Measurements from ENCODE around the gene RAB11FIP4. TPM values are rescaled to one million over a fixed set of nuclear protein-coding genes. Genes with fewer than 3 reads are reported as not detected.
"Not testable (repeated sequence)": the region's sequence is repeated elsewhere in the genome, so short reads cannot be mapped to it uniquely, and the experiment has no call there.

RAB11FIP4 gene
- polyA plus RNA-seq, 4 donors, result 11.6 to 33.8 (median 18.7) TPM

GRCh38 chr17:31439716-31440115 lies 48.2 kb downstream of the RAB11FIP4 start:
- DNase-seq, result no peak
- Histone ChIP-seq H3K27ac (ENCODE audit: low read depth in 1 of 3, low read length in 2 of 3) (no peak overlapping the region), H3K36me3 (ENCODE audit: control insufficient read depth in 3 of 3, insufficient read depth in 2 of 3, low read depth in 1 of 3, low read length in 3 of 3) (peaks cover 0 to 2% (median 0%) of the 10 kb centered on the region in 3 donors), H3K27me3 (ENCODE audit: control insufficient read depth in 3 of 3, insufficient read depth in 3 of 3, low read length in 3 of 3) (no peaks in the 10 kb centered on the region), H3K4me1 (ENCODE audit: control insufficient read depth in 3 of 3, insufficient read depth in 2 of 3, low read depth in 1 of 3, low read length in 2 of 3) (no peaks in the 10 kb centered on the region), H3K4me3 (ENCODE audit: low read depth in 1 of 3, low read length in 3 of 3) (no peak overlapping the region), H3K9me3 (ENCODE audit: control insufficient read depth in 2 of 2, insufficient read depth in 1 of 2, low read depth in 1 of 2, low read length in 1 of 2) (peaks cover 0 to under 1% of the 10 kb centered on the region in 2 donors)
- no peak for FAIRE-seq
- 51 to 71% (median 54%) methylated on average over 4 of the region's 4 CpGs for WGBS, 3 donors

GRCh38 chr17:31442276-31442675 lies 50.8 kb downstream of the RAB11FIP4 start:
- FAIRE-seq, result no peak
- WGBS, 3 donors, result 55 to 64% (median 60%) methylated on average over 5 of the region's 5 CpGs
- Histone ChIP-seq H3K27me3 (ENCODE audit: control insufficient read depth in 3 of 3, insufficient read depth in 3 of 3, low read length in 3 of 3) (no peaks in the 10 kb centered on the region), H3K27ac (ENCODE audit: low read depth in 1 of 3, low read length in 2 of 3) (no peak overlapping the region), H3K36me3 (ENCODE audit: control insufficient read depth in 3 of 3, insufficient read depth in 2 of 3, low read depth in 1 of 3, low read length in 3 of 3) (no peaks in the 10 kb centered on the region), H3K9me3 (ENCODE audit: control insufficient read depth in 2 of 2, insufficient read depth in 1 of 2, low read depth in 1 of 2, low read length in 1 of 2) (no peaks in the 10 kb centered on the region), H3K4me1 (ENCODE audit: control insufficient read depth in 3 of 3, insufficient read depth in 2 of 3, low read depth in 1 of 3, low read length in 2 of 3) (no peaks in the 10 kb centered on the region), H3K4me3 (ENCODE audit: low read depth in 1 of 3, low read length in 3 of 3) (no peak overlapping the region)
- no peak for DNase-seq

DNA sequence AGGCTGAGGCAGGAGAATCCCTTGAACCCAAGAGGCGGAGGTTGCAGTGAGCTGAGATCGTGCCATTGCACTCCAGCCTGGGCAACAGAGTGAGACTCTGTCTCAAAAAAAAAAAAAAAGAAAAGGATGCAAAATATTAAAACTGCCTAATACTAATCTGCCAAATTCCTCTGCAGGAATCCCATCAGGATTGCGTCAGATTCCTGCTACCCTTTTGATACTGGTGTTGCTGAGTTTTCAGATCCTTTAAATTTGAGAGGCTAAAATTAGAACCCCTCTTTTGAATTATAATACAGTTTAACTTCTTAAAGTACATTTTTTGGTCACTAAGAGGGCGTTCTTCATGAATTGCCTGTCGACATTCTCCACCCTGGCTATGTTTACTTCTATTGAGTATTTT lies 51.4 kb downstream of the RAB11FIP4 start:
- not testable (repeated sequence) for H3K9me3 ChIP-seq (ENCODE audit: control insufficient read depth in 2 of 2, insufficient read depth in 1 of 2, low read depth in 1 of 2, low read length in 1 of 2); H3K27ac ChIP-seq (ENCODE audit: low read depth in 1 of 3, low read length in 2 of 3); FAIRE-seq; H3K4me1 ChIP-seq (ENCODE audit: control insufficient read depth in 3 of 3, insufficient read depth in 2 of 3, low read depth in 1 of 3, low read length in 2 of 3); DNase-seq; H3K27me3 ChIP-seq (ENCODE audit: control insufficient read depth in 3 of 3, insufficient read depth in 3 of 3, low read length in 3 of 3); H3K4me3 ChIP-seq (ENCODE audit: low read depth in 1 of 3, low read length in 3 of 3); H3K36me3 ChIP-seq (ENCODE audit: control insufficient read depth in 3 of 3, insufficient read depth in 2 of 3, low read depth in 1 of 3, low read length in 3 of 3)
- WGBS, 3 donors, result 76 to 92% (median 90%) methylated on average over 5 of the region's 5 CpGs

GRCh38 chr17:31443386-31443785 lies 51.9 kb downstream of the RAB11FIP4 start:
- no peak overlapping the region for H3K4me3 ChIP-seq (ENCODE audit: low read depth in 1 of 3, low read length in 3 of 3)
- WGBS, 3 donors, result 81 to 85% (median 81%) methylated on average over 7 of the region's 7 CpGs
- H3K27me3 ChIP-seq (ENCODE audit: control insufficient read depth in 3 of 3, insufficient read depth in 3 of 3, low read length in 3 of 3), result no peaks in the 10 kb centered on the region
- DNase-seq, result no peak
- H3K27ac ChIP-seq (ENCODE audit: low read depth in 1 of 3, low read length in 2 of 3), result no peak overlapping the region
- H3K36me3 ChIP-seq (ENCODE audit: control insufficient read depth in 3 of 3, insufficient read depth in 2 of 3, low read depth in 1 of 3, low read length in 3 of 3), result no peaks in the 10 kb centered on the region
- no peaks in the 10 kb centered on the region for H3K4me1 ChIP-seq (ENCODE audit: control insufficient read depth in 3 of 3, insufficient read depth in 2 of 3, low read depth in 1 of 3, low read length in 2 of 3)
- no peaks in the 10 kb centered on the region for H3K9me3 ChIP-seq (ENCODE audit: control insufficient read depth in 2 of 2, insufficient read depth in 1 of 2, low read depth in 1 of 2, low read length in 1 of 2)
- FAIRE-seq, result no peak

DNA sequence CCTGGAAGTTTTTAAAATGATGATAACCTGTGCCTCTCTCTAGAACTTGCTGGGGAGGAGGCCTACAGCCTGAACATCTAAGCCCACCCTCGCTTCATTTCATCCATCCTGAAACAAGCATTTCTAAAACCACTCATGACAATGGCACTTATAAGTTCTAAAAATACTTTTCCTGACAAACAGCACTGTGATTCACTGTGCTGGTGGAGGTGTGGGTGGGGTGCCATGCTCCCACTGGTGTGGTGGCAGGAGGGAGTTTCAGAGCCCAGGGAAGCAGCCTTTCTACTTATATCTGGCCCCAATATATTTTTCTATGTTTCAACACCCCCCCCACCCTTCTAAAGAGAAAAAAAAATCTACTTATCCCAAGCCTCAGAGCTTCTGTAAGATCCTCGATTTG lies 52.6 kb downstream of the RAB11FIP4 start:
- Histone ChIP-seq H3K4me1 (ENCODE audit: control insufficient read depth in 3 of 3, insufficient read depth in 2 of 3, low read depth in 1 of 3, low read length in 2 of 3) (no peaks in the 10 kb centered on the region), H3K9me3 (ENCODE audit: control insufficient read depth in 2 of 2, insufficient read depth in 1 of 2, low read depth in 1 of 2, low read length in 1 of 2) (no peaks in the 10 kb centered on the region), H3K27ac (ENCODE audit: low read depth in 1 of 3, low read length in 2 of 3) (no peak overlapping the region), H3K27me3 (ENCODE audit: control insufficient read depth in 3 of 3, insufficient read depth in 3 of 3, low read length in 3 of 3) (no peaks in the 10 kb centered on the region), H3K36me3 (ENCODE audit: control insufficient read depth in 3 of 3, insufficient read depth in 2 of 3, low read depth in 1 of 3, low read length in 3 of 3) (no peaks in the 10 kb centered on the region), H3K4me3 (ENCODE audit: low read depth in 1 of 3, low read length in 3 of 3) (no peak overlapping the region)
- no peak for DNase-seq
- no peak for FAIRE-seq
- WGBS, 3 donors, result 81 to 87% (median 87%) methylated on average over 2 of the region's 2 CpGs

GRCh38 chr17:31446195-31446967 lies 54.9 kb downstream of the RAB11FIP4 start:
- Histone ChIP-seq H3K27ac (ENCODE audit: low read depth in 1 of 3, low read length in 2 of 3) (no peak overlapping the region), H3K36me3 (ENCODE audit: control insufficient read depth in 3 of 3, insufficient read depth in 2 of 3, low read depth in 1 of 3, low read length in 3 of 3) (no peaks in the 10 kb centered on the region), H3K4me1 (ENCODE audit: control insufficient read depth in 3 of 3, insufficient read depth in 2 of 3, low read depth in 1 of 3, low read length in 2 of 3) (peaks cover 0 to 2% (median 0%) of the 10 kb centered on the region in 3 donors), H3K9me3 (ENCODE audit: control insufficient read depth in 2 of 2, insufficient read depth in 1 of 2, low read depth in 1 of 2, low read length in 1 of 2) (no peaks in the 10 kb centered on the region), H3K27me3 (ENCODE audit: control insufficient read depth in 3 of 3, insufficient read depth in 3 of 3, low read length in 3 of 3) (no peaks in the 10 kb centered on the region), H3K4me3 (ENCODE audit: low read depth in 1 of 3, low read length in 3 of 3) (no peak overlapping the region)
- FAIRE-seq (no peak), DNase-seq (no peak)
- WGBS, 3 donors, result 82 to 84% (median 83%) methylated on average over 13 of the region's 13 CpGs

DNA sequence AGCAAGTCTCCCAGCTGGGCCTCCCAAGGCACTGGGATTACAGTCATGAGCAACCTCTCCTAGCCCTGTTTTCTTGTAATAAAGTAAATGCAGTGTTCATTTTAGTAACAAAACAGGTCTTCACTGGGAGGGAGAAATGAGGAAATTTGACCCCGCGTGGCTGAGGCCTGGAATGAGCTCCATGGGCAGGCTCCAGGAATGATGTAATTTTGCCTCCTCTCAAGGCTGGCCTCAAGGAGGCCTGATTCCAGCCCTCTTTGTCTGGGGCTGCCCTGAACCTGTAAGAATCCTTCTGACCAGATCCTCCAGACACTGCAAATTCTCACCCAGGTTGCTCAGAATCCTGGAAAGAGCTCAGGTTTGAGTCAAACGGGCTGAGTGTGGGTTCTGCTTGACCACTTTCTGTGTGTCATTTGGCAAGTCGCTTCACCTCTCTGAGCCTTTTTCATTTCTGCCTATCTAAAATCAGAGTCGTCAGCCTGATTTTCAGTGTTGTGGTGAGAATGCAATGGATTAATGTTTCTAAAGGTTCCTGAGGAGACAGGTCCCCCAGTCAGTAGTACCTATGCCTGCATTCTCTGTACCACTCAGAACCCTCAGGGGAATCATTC lies 57.1 kb downstream of the RAB11FIP4 start:
- Histone ChIP-seq H3K4me3 (ENCODE audit: low read depth in 1 of 3, low read length in 3 of 3) (no peak overlapping the region), H3K4me1 (ENCODE audit: control insufficient read depth in 3 of 3, insufficient read depth in 2 of 3, low read depth in 1 of 3, low read length in 2 of 3) (peaks cover 0 to 2% (median 0%) of the 10 kb centered on the region in 3 donors), H3K36me3 (ENCODE audit: control insufficient read depth in 3 of 3, insufficient read depth in 2 of 3, low read depth in 1 of 3, low read length in 3 of 3) (no peaks in the 10 kb centered on the region), H3K27me3 (ENCODE audit: control insufficient read depth in 3 of 3, insufficient read depth in 3 of 3, low read length in 3 of 3) (no peaks in the 10 kb centered on the region), H3K9me3 (ENCODE audit: control insufficient read depth in 2 of 2, insufficient read depth in 1 of 2, low read depth in 1 of 2, low read length in 1 of 2) (no peaks in the 10 kb centered on the region), H3K27ac (ENCODE audit: low read depth in 1 of 3, low read length in 2 of 3) (no peak overlapping the region)
- DNase-seq (no peak), FAIRE-seq (no peak)
- WGBS, 3 donors, result 81 to 89% (median 85%) methylated on average over 5 of the region's 5 CpGs

DNA sequence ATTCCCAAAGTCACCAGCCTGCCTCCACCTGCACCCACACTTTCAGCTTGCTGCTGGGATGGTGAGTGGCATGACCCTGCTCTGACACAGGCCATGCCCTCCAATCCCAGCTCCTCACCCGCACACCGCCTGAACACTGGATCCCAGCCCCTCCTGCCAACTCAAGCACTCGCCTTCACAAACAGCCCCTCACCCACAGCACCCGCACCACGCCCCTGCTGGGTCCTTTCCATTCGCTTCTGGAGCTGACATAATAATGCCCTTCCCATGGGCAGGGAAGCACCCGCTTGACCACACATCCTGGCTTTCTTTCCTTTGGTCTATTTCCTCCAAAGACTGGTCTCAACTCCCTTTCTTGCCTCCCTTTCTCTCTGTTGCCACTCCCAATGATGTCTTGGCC lies 57.6 kb downstream of the RAB11FIP4 start:
- Histone ChIP-seq H3K9me3 (ENCODE audit: control insufficient read depth in 2 of 2, insufficient read depth in 1 of 2, low read depth in 1 of 2, low read length in 1 of 2) (no peaks in the 10 kb centered on the region), H3K36me3 (ENCODE audit: control insufficient read depth in 3 of 3, insufficient read depth in 2 of 3, low read depth in 1 of 3, low read length in 3 of 3) (no peaks in the 10 kb centered on the region), H3K27ac (ENCODE audit: low read depth in 1 of 3, low read length in 2 of 3) (no peak overlapping the region), H3K4me3 (ENCODE audit: low read depth in 1 of 3, low read length in 3 of 3) (no peak overlapping the region), H3K4me1 (ENCODE audit: control insufficient read depth in 3 of 3, insufficient read depth in 2 of 3, low read depth in 1 of 3, low read length in 2 of 3) (peaks cover 0 to 2% (median 0%) of the 10 kb centered on the region in 3 donors), H3K27me3 (ENCODE audit: control insufficient read depth in 3 of 3, insufficient read depth in 3 of 3, low read length in 3 of 3) (no peaks in the 10 kb centered on the region)
- no peak for DNase-seq
- FAIRE-seq, result no peak
- WGBS, 3 donors, result 79 to 80% (median 80%) methylated on average over 7 of the region's 7 CpGs

All from small intestine (tissue), 7 donors.